Measurements from ENCODE around the gene SLC7A8. TPM values are rescaled to one million over a fixed set of nuclear protein-coding genes. Genes with fewer than 3 reads are reported as not detected.

Gene SLC7A8
- total and polyA plus RNA-seq, 2 experiments from 2014 or later = 117 to 124 TPM

- Histone ChIP-seq H4K20me1 (replicated peaks; ENCODE audit: insufficient read depth) (peaks cover 34% of the 10 kb centered on the region), H2AFZ (no peak overlapping the region), H3K27ac (ENCODE audit: low read depth) (no peak overlapping the region), H3K9me2 (ENCODE audit: insufficient read depth) (no peaks in the 10 kb centered on the region), H3K4me3 (no peak overlapping the region), H3K4me1 (ENCODE audit: insufficient read depth) (peaks cover 6% of the 10 kb centered on the region; the same call in 1 of the 2 replicates), H3K79me2 (replicated peaks; ENCODE audit: insufficient read depth) (peaks cover 59% of the 10 kb centered on the region), H3F3A (replicated peaks; ENCODE audit: low read depth) (no peaks in the 10 kb centered on the region; the same call in 1 of the 2 replicates), H3K27me3 (ENCODE audit: insufficient read depth) (no peaks in the 10 kb centered on the region), H3K4me2 (no peak overlapping the region), H3K36me3 (ENCODE audit: insufficient read depth) (peaks cover 63% of the 10 kb centered on the region)
- Mint-ChIP-seq H3K27ac (no peak overlapping the region), H3K4me3 (no peak overlapping the region), H3K27me3 (ENCODE audit: insufficient read depth, low read depth, poor library complexity) (peaks cover 2% of the 10 kb centered on the region), H3K36me3 (ENCODE audit: low read depth) (peaks cover 71% of the 10 kb centered on the region), H3K4me1 (no peaks in the 10 kb centered on the region; the same call in 2 of the 3 replicates), H3K9me3 (no peaks in the 10 kb centered on the region)
- no peak for TF ChIP-seq ZNF462 (CRISPR knock-in tag; IDR thresholded peaks at IDR 0.05)
- TF ChIP-seq CREB1 (CRISPR knock-in tag; IDR thresholded peaks at IDR 0.05; ENCODE audit: low read depth) = no peak
- TF ChIP-seq REST (IDR thresholded peaks at IDR 0.05; ENCODE audit: unreplicated experiment) = no peak
- no peak for TF ChIP-seq EZH2 (IDR thresholded peaks at IDR 0.05; ENCODE audit: low read depth, unreplicated experiment)
- ATAC-seq = no peak
- no peak for DNase-seq (ENCODE audit: low spot score)
These were observed 93.2 kb downstream of the SLC7A8 start for GRCh38 chr14:23090254-23090636.
